Body of pancreas (tissue), 4 donors: ENCODE measurements around the gene LYL1. TPM values are rescaled to one million over a fixed set of nuclear protein-coding genes. Genes with fewer than 3 reads are reported as not detected.

ENCODE experiments used
- ATAC-seq: fragments of 150-250 bp; one replicate; pipeline ENCODE4 v1.9.1; 2016
- DNase-seq, 4 donors: peaks; one replicate each; pipeline ENCODE4 v3.0.0-alpha.2; 2019
- H3K27ac ChIP-seq, 4 donors: fragments of 200-600 bp; sonication (generic); 1 replicate in 3 of 4; 2 replicates in 1 of 4; pipeline versions ENCODE4 v1.5.1 to v1.6.1; 2016 to 2019; ENCODE audit warnings: mild to moderate bottlenecking in 1 of 4, mixed read lengths in 1 of 4, moderate library complexity in 1 of 4
- H3K27me3 ChIP-seq, 2 donors: fragments of 200-600 bp; sonication (generic); one replicate each; pipeline ENCODE4 v1.6.0; 2016; ENCODE audit warnings: mild to moderate bottlenecking in 1 of 2
- H3K36me3 ChIP-seq, 2 donors: fragments of 200-600 bp; sonication (generic); replicated peaks in 1 of 2; 2 replicates each; pipeline ENCODE4 v1.5.1; 2016; ENCODE audit warnings: low read depth in 2 of 2; ENCODE audit not compliant: insufficient read depth in 1 of 2
- H3K4me1 ChIP-seq: fragments of 200-600 bp; sonication (generic); one replicate; pipeline ENCODE4 v1.6.0; 2016
- H3K4me3 ChIP-seq, 2 donors: fragments of 200-600 bp; sonication (generic); 1 replicate in 1 of 2; 2 replicates in 1 of 2; pipeline ENCODE4 v1.5.1; 2016 to 2019
- H3K9me3 ChIP-seq, 3 donors: fragments of 200-600 bp; sonication (generic); 1 replicate in 2 of 3; 2 replicates in 1 of 3; pipeline ENCODE4 v1.5.1; 2016
- CTCF ChIP-seq, 7 experiments: fragments of 450-650 bp in 4 of 7; fragments of 200-600 bp in 3 of 7; sonication (generic) in 3 of 7; IDR thresholded peaks; one replicate each; pipeline ENCODE4 v1.5.1; 2016 to 2019; ENCODE audit warnings: antibody characterized with exemption in 7 of 7
- POLR2A ChIP-seq, 3 donors: fragments of 450-650 bp; IDR thresholded peaks; one replicate each; pipeline ENCODE4 v1.6.1; 2016; ENCODE audit warnings: antibody characterized with exemption in 3 of 3, mild to moderate bottlenecking in 2 of 3
- WGBS, 2 donors: methylation state at CpG; one replicate each; pipeline ENCODE4 v1.1.5; 2017; 5-methylcytosine and 5-hydroxymethylcytosine counted together
- intact Hi-C: fragments of 100-400 bp; cut with DNase I; formaldehyde crosslinking; loops from one replicate; pipeline ENCODE4 v1.15.1; 2023
- total RNA-seq, 2 donors: library from RNA; depleted of rRNA; stranded (reverse); fragments of >200 nt; gene quantifications; one replicate each; pipeline ENCODE4 v1.1.0, GENCODE V29; 2016

Gene LYL1
- total RNA-seq, 2 donors from 2014 or later, result 3.4 to 6.9 TPM

- Histone ChIP-seq H3K36me3 (no peaks in the 10 kb centered on the region), H3K4me1 (peaks cover 33% of the 10 kb centered on the region), H3K27me3 (no peaks in the 10 kb centered on the region), H3K4me3 (no peak overlapping the region), H3K9me3 (no peaks in the 10 kb centered on the region), H3K27ac (no peak overlapping the region)
- DNase-seq (no peak), ATAC-seq (no peak)
- intact Hi-C loops, result no loop called here
- no peak for TF ChIP-seq POLR2A (IDR thresholded peaks at IDR 0.05)
- TF ChIP-seq CTCF (IDR thresholded peaks at IDR 0.05), result no peak
- WGBS, 2 donors, result 81 to 88% methylated on average over 13 to 17 of the region's 17 CpGs
Observed at GRCh38 chr19:13066933-13067807, 35.5 kb downstream of the LYL1 start.

- no peak overlapping the region for H3K27ac ChIP-seq
- DNase-seq (no peak), ATAC-seq (no peak)
- intact Hi-C loops, result no loop called here
- TF ChIP-seq POLR2A (IDR thresholded peaks at IDR 0.05), result no peak
- TF ChIP-seq CTCF (IDR thresholded peaks at IDR 0.05), result no peak
- no peaks in the 10 kb centered on the region for H3K9me3 ChIP-seq
- WGBS, 2 donors, result 79 to 91% methylated on average over 5 of the region's 5 CpGs
- peaks cover 37% of the 10 kb centered on the region for H3K4me1 ChIP-seq
- H3K36me3 ChIP-seq, result no peaks in the 10 kb centered on the region
- no peaks in the 10 kb centered on the region for H3K27me3 ChIP-seq
- H3K4me3 ChIP-seq, result no peak overlapping the region
Observed at GRCh38 chr19:13066226-13066625, 36.4 kb downstream of the LYL1 start.

- no peak for TF ChIP-seq CTCF (IDR thresholded peaks at IDR 0.05)
- TF ChIP-seq POLR2A (IDR thresholded peaks at IDR 0.05), result no peak
- intact Hi-C loops, result loop anchor here (5.0 kb wide), 1 partner anchor 77 kb away; no protein-coding TSS in a partner anchor
- DNase-seq, result no peak
- no peaks in the 10 kb centered on the region for H3K36me3 ChIP-seq
- 70 to 72% methylated on average over 6 of the region's 6 CpGs for WGBS, 2 donors
- peaks cover 40% of the 10 kb centered on the region for H3K4me1 ChIP-seq
- H3K4me3 ChIP-seq, result no peak overlapping the region
- no peak overlapping the region for H3K27ac ChIP-seq
- no peaks in the 10 kb centered on the region for H3K9me3 ChIP-seq
- ATAC-seq, result no peak
- H3K27me3 ChIP-seq, result no peaks in the 10 kb centered on the region
Observed at GRCh38 chr19:13064092-13064489, 38.6 kb downstream of the LYL1 start.

- TF ChIP-seq POLR2A (IDR thresholded peaks at IDR 0.05) (no peak), CTCF (IDR thresholded peaks at IDR 0.05) (no peak)
- no peaks in the 10 kb centered on the region for H3K36me3 ChIP-seq
- no peak overlapping the region for H3K27ac ChIP-seq
- intact Hi-C loops, result loop anchor here (5.0 kb wide), 1 partner anchor 76 kb away; no protein-coding TSS in a partner anchor
- no peak overlapping the region for H3K4me3 ChIP-seq
- DNase-seq (no peak), ATAC-seq (no peak)
- no peaks in the 10 kb centered on the region for H3K27me3 ChIP-seq
- WGBS, 2 donors, result 76 to 77% methylated on average over 5 of the region's 5 CpGs
- peaks cover 40% of the 10 kb centered on the region for H3K4me1 ChIP-seq
- H3K9me3 ChIP-seq, result no peaks in the 10 kb centered on the region
Observed at GRCh38 chr19:13063461-13064091, 39.1 kb downstream of the LYL1 start.
